NB4 (cell line): ENCODE measurements around the gene VEZF1.

Source experiments
- DNase-seq: peaks from one replicate; pipeline ENCODE4 v3.0.0; 2010; ENCODE audit warnings: low read depth
- H3K4me3 ChIP-seq: one replicate; pipeline ENCODE4 v1.5.1; 2011; ENCODE audit warnings: mild to moderate bottlenecking, low read depth, low read length, moderate library complexity
- MYC ChIP-seq: IDR thresholded peaks from 2 replicates; pipeline ENCODE4 v1.6.1; 2011; ENCODE audit warnings: low read depth, low read length
- POLR2A ChIP-seq: IDR thresholded peaks from 2 replicates; pipeline ENCODE4 v1.6.1; 2011; ENCODE audit warnings: mild to moderate bottlenecking; ENCODE audit not compliant: insufficient read length; ENCODE audit errors: extremely low read depth
- TF ChIP-seq, protein P1 (sequence below): IDR thresholded peaks from one replicate; pipeline ENCODE4 v1.5.1; 2012; ENCODE audit warnings: low read depth, low read length
- TF ChIP-seq, protein P2 (sequence below): IDR thresholded peaks from 2 replicates; pipeline ENCODE4 v1.6.1; 2011; ENCODE audit warnings: low read depth, low read length

The VEZF1 gene

DNA sequence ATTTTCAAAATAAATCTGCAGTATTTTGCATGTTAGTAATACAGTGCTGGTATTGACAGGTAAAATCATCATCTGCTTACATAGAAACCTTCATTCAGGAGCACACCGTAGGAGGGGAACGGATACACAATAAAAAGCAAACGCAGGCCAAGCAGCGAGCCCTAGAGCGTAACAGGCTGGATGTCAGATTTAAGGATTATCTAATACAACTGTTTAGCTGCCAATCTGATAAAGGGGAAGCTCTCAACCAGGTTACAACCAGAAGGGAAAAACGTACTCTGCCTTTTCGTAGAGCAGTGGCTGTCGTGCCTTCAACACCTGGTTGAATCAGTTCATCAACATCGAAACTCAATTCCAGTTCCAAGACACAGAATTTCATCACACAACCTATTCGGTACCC is 16.5 kb downstream of the VEZF1 start:
- no peak for DNase-seq
- no peak overlapping the region for H3K4me3 ChIP-seq
- TF ChIP-seq, protein P1, sequence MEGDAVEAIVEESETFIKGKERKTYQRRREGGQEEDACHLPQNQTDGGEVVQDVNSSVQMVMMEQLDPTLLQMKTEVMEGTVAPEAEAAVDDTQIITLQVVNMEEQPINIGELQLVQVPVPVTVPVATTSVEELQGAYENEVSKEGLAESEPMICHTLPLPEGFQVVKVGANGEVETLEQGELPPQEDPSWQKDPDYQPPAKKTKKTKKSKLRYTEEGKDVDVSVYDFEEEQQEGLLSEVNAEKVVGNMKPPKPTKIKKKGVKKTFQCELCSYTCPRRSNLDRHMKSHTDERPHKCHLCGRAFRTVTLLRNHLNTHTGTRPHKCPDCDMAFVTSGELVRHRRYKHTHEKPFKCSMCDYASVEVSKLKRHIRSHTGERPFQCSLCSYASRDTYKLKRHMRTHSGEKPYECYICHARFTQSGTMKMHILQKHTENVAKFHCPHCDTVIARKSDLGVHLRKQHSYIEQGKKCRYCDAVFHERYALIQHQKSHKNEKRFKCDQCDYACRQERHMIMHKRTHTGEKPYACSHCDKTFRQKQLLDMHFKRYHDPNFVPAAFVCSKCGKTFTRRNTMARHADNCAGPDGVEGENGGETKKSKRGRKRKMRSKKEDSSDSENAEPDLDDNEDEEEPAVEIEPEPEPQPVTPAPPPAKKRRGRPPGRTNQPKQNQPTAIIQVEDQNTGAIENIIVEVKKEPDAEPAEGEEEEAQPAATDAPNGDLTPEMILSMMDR = no peak
- TF ChIP-seq MYC = no peak
- no peak for TF ChIP-seq POLR2A

- TF ChIP-seq MYC = no peak
- TF ChIP-seq POLR2A = no peak
- TF ChIP-seq, protein P2, sequence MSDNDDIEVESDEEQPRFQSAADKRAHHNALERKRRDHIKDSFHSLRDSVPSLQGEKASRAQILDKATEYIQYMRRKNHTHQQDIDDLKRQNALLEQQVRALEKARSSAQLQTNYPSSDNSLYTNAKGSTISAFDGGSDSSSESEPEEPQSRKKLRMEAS = no peak
- TF ChIP-seq, protein P1 = no peak
- no peak for DNase-seq
- H3K4me3 ChIP-seq = no peak overlapping the region
Measured at GRCh38 chr17:57970710-57971109, 17.3 kb downstream of the VEZF1 start.

DNA sequence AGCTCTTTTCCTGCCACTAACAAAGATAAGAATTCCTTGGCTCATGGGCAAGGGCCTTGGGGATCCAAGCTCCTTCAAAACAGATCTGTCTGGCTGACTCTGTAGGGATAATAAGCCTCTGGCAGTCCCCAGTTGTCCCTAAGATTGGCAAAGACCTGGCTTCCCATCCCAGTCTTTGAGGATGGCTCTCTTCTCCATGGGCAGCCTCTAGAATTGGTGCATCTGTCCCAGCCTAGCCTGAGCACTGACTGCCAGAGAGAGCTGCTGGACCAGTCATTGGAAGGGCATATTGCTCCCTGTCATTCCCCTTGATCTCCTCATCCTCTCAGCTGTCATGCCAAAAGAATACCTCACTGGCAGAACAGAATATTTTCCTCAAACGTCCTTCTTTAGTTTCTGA is 19.6 kb downstream of the VEZF1 start:
- H3K4me3 ChIP-seq = no peak overlapping the region
- DNase-seq = no peak

DNA sequence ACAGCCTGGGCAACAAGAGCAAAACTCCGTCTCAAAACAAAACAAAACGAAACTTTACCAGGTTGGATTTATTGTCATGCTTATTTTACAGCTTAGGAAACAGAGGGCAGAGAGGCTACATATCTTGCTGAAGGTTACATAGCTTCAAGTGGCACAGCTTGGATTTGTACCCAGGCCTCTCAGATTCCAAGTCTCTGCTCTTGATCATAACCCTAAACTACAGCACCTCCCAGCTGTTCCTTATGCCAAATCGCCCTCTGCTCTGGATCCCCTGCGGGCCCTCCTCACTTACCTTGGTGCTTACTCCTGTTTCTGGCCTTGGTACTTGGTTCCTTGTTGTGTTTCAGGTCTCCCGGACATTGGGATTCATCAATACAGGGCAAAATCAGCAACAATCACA is 21.2 kb downstream of the VEZF1 start:
- TF ChIP-seq, protein P1 = no peak
- no peak for TF ChIP-seq MYC
- no peak for TF ChIP-seq POLR2A
- TF ChIP-seq, protein P2 = no peak
- no peak for DNase-seq
- H3K4me3 ChIP-seq = no peak overlapping the region

More for the DNA sequence above, 19.6 kb downstream of the VEZF1 start:
- TF ChIP-seq, protein P2 = no peak
- TF ChIP-seq, protein P1 = no peak
- TF ChIP-seq MYC (no peak), POLR2A (no peak)

GRCh38 chr17:57966246-57966645 is 21.8 kb downstream of the VEZF1 start:
- DNase-seq = no peak
- TF ChIP-seq, protein P1 = no peak
- TF ChIP-seq, protein P2 = no peak
- TF ChIP-seq POLR2A (no peak), MYC (no peak)
- no peak overlapping the region for H3K4me3 ChIP-seq

- TF ChIP-seq, protein P2 = no peak
- TF ChIP-seq POLR2A = no peak
- no peak for TF ChIP-seq MYC
- TF ChIP-seq, protein P1 = no peak
- no peak for DNase-seq
- H3K4me3 ChIP-seq = no peak overlapping the region
Measured at GRCh38 chr17:57965521-57966160, 22.4 kb downstream of the VEZF1 start.
